NCI-H524 treated with DMSO at 0.1 percent for 48 hours (cell line): ENCODE results near the gene USF3.
A peak's percentile ranks its signal among the peaks of the same experiment; 100 is the strongest.

Experiments used
- DNase-seq: peaks from one replicate; lab custom pipeline; 2025; lab: John Stamatoyannopoulos, UW

The USF3 gene

DNA sequence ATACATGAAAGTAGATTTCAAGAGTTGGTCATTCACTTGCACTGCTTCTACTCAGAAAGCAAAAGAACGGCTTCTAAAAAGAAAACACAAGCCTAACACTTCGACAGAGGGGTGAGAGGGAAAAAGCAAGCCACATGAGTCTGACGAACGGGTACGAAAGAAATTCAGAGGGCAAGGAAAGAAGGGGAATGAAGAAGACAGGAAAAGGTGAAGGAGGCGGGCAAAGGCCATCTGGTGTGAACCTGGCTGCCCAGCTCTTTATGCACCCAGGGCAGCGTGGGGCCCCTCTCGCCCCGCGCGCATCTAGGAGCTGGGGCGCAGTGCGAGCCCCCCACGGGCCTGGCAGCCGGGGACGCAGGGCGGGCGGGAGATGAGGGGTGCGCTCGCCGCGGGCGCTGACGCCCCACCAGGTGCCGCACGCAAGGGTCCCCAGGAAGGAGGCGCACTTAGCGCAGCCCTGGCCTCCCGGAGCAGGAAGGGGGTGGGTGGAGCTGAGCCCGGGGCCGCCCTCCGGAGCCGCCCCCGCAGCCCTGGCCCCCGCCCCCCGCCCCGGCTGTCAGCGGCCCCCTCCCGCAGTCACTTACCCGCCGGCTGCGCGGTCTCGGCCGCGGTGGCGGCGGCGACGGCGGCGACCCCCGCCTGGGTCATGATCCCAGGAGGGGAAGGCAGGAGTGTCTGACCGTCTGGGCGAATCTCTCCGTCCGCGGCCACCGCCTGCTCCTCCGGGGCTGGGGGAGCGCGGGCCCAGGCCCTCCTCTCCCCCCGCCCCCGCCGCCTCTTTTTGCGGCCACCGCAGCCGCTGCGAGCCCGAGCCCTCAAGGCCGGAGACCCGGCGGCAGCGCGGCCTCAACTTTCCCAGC lies at the start of gene USF3:
Gene USF3 (minus strand): TSS at position 857 of the 860 bp plus-strand sequence. CDS start 21,764 bp downstream, outside the sequence.
- DNase-seq, result peak; percentile 18

GRCh38 chr3:113745756-113746547 lies 49.5 kb upstream of the USF3 start, which contains the start of gene NAA50:
Gene NAA50, minus strand, starts transcription at chr3:113746249. Its CDS starts 300 bp downstream, at chr3:113745949.
- DNase-seq, result peak; percentile 72

GRCh38 chr3:113744941-113745755 lies 48.7 kb upstream of the USF3 start:
- DNase-seq, result peak; percentile 33

- DNase-seq, result no peak
These were observed 46.7 kb upstream of the USF3 start for GRCh38 chr3:113743006-113743630.

- DNase-seq, result no peak
These were observed 45.2 kb upstream of the USF3 start for GRCh38 chr3:113741620-113742019.

DNA sequence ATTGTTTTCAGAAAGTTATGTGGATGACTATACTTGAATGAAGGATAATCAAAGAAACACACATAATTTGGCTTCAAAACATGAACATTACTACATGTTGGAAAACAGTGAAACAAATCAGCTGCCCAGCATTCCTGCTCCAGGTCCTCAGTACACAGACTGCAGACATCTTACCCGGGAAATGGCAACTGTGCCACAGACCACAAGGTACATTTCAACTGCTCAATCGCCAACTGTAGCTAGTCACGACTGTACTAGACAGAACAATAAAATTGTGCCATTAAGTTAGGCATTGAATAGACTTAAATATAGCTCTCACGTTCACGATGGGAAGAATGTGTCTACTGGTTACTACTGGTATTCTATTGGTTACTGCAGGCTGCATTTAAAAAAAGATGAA lies 44.6 kb upstream of the USF3 start:
- DNase-seq, result no peak

GRCh38 chr3:113736548-113737089 lies 40.2 kb upstream of the USF3 start:
- DNase-seq, result peak; percentile 19

DNA sequence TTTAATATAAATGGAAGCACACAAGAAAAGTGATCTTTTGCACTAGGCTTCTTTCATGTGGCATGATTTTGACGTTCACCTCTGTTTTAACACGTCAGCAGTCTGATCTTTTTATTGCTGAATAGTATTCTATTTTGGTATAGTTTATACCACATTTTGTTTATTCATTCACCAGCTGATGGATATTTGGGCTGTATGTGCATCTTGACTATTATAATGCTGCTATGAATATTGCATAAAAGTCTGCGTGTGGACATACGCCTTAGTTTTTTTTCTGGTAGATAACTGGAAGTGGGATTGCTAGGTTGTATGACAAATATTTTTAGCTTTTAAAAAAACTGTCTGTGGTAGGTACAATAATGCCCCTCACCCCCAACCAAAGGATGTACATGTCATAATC lies 35.3 kb upstream of the USF3 start:
- no peak for DNase-seq

GRCh38 chr3:113730550-113730949 lies 34.1 kb upstream of the USF3 start:
- DNase-seq, result no peak

DNA sequence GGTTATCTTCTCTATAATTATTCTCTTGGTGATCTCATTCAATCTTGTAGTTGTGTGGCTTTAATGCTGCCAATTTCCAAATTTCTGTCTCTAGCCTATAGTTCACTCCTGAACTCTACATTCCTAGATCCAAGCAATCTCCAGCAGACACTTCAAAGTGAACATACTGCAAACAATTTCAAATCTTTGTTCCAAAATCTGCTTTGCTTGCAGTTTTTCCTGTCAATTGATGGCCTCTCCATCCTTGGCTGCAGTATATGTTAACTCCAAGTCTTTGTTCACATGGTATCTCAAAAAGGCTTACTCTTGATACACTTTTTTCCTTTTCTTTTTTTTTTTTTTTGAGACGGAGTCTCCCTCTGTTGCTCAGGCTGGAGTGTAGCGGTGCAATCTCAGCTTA lies 32.2 kb upstream of the USF3 start:
- DNase-seq, result no peak

DNA sequence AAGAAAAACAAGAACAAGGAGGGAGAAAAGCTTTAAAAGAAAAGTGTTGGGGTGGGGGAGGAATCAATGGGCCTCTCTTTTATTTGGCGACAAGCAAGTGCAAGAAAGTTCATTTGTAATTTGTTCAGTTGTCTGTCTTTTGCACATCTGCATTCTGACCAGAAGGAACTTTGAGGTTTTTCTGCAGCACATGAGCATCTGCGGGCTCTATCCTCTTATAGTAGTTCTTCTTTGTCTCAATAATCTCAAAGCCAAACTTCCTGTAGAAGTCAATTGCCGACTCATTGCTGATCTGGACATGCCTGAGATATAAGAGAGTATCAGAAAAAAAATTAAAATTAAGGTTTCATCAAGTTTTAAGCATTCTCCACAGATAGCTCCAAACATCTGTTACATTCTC lies 25.2 kb upstream of the USF3 start:
- no peak for DNase-seq

- DNase-seq, result no peak
These were observed 23.3 kb upstream of the USF3 start for GRCh38 chr3:113719758-113720157.

- no peak for DNase-seq
These were observed 22.9 kb upstream of the USF3 start for GRCh38 chr3:113719294-113719693.

DNA sequence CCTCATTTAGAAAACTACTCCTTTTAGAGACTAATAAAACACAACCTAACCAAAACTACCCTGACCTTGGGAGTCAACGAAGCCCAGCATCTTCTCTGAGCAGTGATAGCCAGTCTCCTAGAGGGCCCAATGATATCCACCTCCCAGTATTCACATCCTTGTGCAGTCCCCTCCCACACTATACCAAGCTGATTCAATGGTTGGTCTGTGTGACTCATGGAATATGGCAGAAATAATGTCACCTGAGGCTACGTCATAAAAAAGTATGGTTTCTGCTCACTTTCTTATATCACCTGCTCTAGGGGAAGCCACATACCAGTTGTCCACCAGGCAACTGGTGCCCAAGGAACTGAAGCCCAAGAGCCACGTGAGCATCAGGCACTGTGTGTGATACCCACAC lies 21.4 kb upstream of the USF3 start:
- no peak for DNase-seq

DNA sequence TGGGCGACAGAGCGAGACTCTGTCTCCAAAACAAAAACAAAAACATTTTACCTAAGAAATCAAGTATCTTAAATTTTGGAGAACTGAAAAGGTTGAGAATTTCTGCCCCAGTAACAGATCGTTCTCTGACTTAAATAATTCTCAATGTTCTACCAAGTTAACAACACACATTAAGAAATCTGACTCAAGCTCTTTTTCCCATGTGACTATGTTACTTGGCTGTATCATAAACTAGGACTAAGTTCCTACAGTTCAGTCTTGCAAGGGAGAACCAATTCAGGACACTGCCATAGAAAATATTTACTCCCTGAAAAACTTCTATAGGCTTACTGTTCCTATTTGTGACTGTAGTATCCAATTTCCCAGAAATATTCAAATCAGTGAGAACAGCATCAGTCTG lies 20.9 kb upstream of the USF3 start:
- no peak for DNase-seq

- no peak for DNase-seq
These were observed 18.3 kb upstream of the USF3 start for GRCh38 chr3:113714702-113715101.

GRCh38 chr3:113712129-113712528 lies 15.7 kb upstream of the USF3 start:
- DNase-seq, result no peak

DNA sequence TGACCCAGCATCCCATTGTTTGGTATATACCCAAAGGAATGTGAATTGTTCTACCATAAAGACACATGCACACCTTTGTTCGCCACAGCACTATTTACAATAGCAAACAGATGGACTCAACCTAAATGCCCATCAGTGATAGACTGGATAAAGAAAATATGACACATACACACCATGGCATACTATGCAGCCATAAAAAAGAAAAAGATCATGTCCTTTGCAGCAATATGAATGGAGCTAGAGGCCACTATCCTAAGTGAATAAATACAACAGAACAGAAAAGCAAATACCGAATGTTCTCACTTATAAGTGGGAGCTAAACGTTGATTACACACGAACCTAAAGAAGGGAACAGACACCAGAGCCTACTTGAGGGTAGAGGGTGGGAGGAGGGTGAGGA lies 11.4 kb upstream of the USF3 start:
- no peak for DNase-seq

DNA sequence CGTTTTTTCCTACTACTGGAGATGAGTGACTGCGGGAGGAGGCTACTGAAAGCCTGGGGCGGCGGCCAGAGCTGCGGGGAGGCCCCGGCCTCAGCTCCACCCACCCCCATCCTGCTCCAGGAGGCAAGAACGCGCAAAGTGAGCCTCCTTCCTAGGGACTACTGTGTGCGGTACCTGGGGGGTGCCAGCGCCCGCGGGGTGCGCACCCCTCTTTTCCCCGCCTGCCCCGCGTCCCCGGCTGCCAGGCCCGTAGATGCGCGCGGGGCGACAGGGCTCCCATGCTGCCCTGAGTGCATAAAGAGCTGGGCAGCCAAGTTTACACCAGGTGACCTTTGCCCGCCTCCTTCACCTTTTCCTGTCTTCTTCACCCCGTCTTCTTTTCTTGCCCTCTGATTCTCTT lies 2.5 kb upstream of the USF3 start:
- no peak for DNase-seq

GRCh38 chr3:113698213-113698742 lies 1.8 kb upstream of the USF3 start:
- DNase-seq, result no peak

- DNase-seq, result no peak
These were observed 1.2 kb upstream of the USF3 start for GRCh38 chr3:113697500-113698090.
